Endometrial microvascular endothelial cells (primary cell): ENCODE data around the gene PLAU. TPM values are rescaled to one million over a fixed set of nuclear protein-coding genes. Genes with fewer than 3 reads are reported as not detected.

ENCODE experiments used
- in situ Hi-C: cut with HindIII; loops from 2 replicates; pipeline ENCODE4 v1.10.0; 2017; ENCODE audit warnings: low sequenced_read_pairs, low pct_unique_long_range_greater_than_20kb; ENCODE audit errors: inconsistent ontology term
- total RNA-seq: library from RNA; depleted of rRNA; stranded (reverse); fragments of >200 nt; gene quantifications from one replicate; pipeline ENCODE4 v1.2.3, GENCODE V29; 2015; ENCODE audit errors: inconsistent ontology term

The PLAU gene
- total RNA-seq, 1 donor from 2014 or later = 263 TPM

DNA sequence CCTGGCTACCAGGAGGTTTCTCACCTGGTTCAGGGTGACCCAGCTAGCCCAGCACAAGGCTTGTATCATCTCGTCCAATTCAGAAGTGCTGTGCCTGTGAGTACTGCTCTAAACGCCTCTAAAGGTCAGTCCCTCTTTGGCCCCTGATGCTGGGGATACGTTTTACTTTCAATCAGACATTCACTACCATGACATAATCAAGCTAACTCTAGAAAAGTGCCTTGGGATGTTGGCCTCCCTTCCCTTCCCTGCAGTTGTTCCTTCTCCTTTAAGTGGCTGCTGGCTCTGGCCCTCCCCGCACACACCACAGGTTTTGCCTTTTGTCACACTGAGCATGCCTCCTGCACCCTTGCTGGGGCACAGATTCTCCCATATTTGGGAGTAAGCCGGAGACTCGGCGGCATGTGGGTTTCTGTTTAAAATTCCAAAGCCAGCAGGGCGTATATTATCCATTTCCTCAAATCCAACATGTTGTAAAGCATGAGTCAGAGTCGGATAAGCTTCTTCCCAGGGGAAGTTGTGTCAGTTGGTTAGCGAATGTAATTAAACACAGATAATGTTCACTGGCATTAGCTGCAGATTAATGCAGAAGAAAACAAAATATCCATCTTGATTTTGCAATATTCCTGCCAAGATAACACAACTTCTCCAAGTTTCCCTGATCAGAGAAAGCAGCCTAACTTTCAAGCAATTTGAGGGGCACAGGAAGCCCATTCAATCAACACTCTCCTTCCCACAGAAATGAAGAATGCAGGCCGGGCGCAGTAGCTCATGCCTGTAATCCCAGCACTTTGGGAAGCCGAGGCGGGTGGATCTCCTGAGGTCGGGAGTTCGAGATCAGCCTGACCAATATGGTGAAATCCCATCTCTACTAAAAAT lies 55.2 kb downstream of the PLAU start:
- in situ Hi-C loops = loop anchor here (5.0 kb wide), 1 partner anchor 46 kb away; no protein-coding TSS in a partner anchor

DNA sequence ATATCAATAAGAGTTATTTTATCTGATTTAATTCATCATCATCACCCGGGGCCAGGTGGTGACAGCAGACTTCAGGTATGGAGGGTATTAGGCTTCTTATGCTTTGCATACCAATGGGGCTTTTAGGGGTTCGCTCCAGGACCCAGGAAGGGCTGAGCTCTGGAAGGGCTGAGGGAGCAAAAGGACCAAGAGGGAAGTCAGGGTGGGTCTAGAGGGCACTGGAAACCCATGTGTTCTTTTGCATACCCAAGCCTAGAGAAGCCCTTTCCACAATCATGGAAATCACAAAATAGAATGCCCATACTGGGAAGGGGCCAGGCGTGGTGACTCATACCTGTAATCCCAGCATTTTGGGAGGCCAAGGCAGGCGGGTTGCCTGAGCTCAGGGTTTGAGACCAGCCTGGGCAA lies 56.1 kb downstream of the PLAU start:
- in situ Hi-C loops = loop anchor here (5.0 kb wide), 1 partner anchor 45 kb away; no protein-coding TSS in a partner anchor

Other genes starting within 250 kb of the PLAU start
- 1.0 TPM for gene AGAP5, start 213.0 kb upstream of the PLAU start, total RNA-seq
- gene SEC24C, start 166.8 kb upstream of the PLAU start, total RNA-seq = 81.4 TPM
- 60.0 TPM for gene CHCHD1, start 129.1 kb upstream of the PLAU start, total RNA-seq
- gene ZSWIM8, start 125.5 kb upstream of the PLAU start, total RNA-seq = 47.0 TPM
- gene NDST2, start 99.5 kb upstream of the PLAU start, total RNA-seq = 18.7 TPM
- 21.5 TPM for gene CAMK2G, start 36.6 kb upstream of the PLAU start, total RNA-seq
- 198 TPM for gene VCL, start 87.0 kb downstream of the PLAU start, total RNA-seq
- gene AP3M1, start 239.7 kb downstream of the PLAU start, total RNA-seq = 53.7 TPM
- 67.6 TPM for gene ADK, start 240.1 kb downstream of the PLAU start, total RNA-seq